Breast epithelium (tissue), 3 donors: ENCODE measurements around the gene GPHA2.

Experiments
- CTCF ChIP-seq, 3 donors: fragments of 450-650 bp; IDR thresholded peaks; one replicate each; pipeline ENCODE4 v1.5.1; 2016 to 2017; ENCODE audit warnings: antibody characterized with exemption in 3 of 3, mild to moderate bottlenecking in 3 of 3, moderate library complexity in 3 of 3
- POLR2A ChIP-seq: fragments of 450-650 bp; IDR thresholded peaks from one replicate; pipeline ENCODE4 v1.6.1; 2016; ENCODE audit warnings: antibody characterized with exemption, mild to moderate bottlenecking, moderate library complexity

- TF ChIP-seq CTCF (IDR thresholded peaks at IDR 0.05) (no peak), POLR2A (no peak)
Observed at GRCh38 chr11:64894812-64895452, 40.8 kb downstream of the GPHA2 start.
